Measurements from ENCODE around the gene PHOSPHO1. TPM values are rescaled to one million over a fixed set of nuclear protein-coding genes. Genes with fewer than 3 reads are reported as not detected.

PHOSPHO1 gene, protein sequence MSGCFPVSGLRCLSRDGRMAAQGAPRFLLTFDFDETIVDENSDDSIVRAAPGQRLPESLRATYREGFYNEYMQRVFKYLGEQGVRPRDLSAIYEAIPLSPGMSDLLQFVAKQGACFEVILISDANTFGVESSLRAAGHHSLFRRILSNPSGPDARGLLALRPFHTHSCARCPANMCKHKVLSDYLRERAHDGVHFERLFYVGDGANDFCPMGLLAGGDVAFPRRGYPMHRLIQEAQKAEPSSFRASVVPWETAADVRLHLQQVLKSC
- total RNA-seq: 2.5 TPM

GRCh38 chr17:49230636-49231562 lies at the start of gene PHOSPHO1:
TSS of gene PHOSPHO1 (minus strand) at chr17:49230787. CDS start at chr17:49226691, 4,096 bp downstream.

DNA sequence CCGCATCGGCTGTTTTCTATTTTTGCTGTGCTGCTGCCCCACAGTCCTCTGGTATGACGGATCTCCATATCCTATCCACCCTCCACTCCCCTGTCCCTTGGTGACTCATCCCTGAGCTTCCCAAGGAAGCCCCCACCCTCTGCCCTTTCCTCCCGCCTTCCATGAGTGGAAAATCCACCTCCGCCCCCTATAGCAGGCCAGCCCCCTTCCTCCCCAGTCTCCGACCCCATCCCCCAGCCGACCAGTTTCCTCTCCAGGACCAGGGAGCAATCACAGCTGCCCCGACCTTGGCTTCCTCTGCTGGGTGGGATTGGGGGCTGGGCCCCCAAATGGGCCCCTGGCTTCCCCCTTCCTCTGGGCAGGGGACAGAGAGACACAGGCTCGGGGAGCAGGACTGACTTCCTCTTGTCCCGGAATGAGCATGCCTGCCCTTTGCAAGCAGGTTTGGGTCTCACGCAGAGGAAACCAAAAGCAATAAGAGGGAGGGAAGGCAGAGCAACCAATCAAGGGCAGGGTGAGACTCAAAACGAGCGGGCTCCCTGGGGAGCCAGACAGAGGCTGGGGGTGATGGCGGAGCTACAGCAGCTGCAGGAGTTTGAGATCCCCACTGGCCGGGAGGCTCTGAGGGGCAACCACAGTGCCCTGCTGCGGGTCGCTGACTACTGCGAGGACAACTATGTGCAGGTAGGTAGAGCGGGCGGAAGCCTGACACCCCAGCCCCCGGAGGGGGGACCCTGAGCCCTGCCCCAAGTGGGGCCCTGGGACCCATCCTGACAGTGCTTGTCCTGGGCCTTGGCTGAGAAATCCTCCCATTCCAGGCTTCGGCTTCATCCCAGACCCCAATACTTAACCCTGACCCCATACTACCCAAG lies 20.2 kb downstream of the PHOSPHO1 start, which contains the start of the genes ABI3 and GNGT2:
ABI3 (plus strand) TSS at position 550 of the 872 bp plus-strand sequence; CDS start at position 568, 18 bp downstream.
GNGT2 (minus strand) TSS at position 417 of the 872 bp plus-strand sequence. CDS start 3,152 bp downstream, outside the sequence.

Other genes with a start within 250 kb of the PHOSPHO1 start
- 2.8 TPM for gene IGF2BP1, start 233.4 kb downstream of the PHOSPHO1 start, total RNA-seq
- under 0.01 TPM for gene B4GALNT2, start 98.0 kb downstream of the PHOSPHO1 start, total RNA-seq
- not detected for gene GNGT2, start 20.2 kb downstream of the PHOSPHO1 start, total RNA-seq
- gene ABI3, start 20.1 kb downstream of the PHOSPHO1 start, total RNA-seq: 0.92 TPM
- 36.7 TPM for gene ZNF652, start 131.5 kb upstream of the PHOSPHO1 start, total RNA-seq
- 61.1 TPM for gene PHB1, start 184.1 kb upstream of the PHOSPHO1 start, total RNA-seq